ENCODE measurements around the gene CHMP4A.

The CHMP4A gene

GRCh38 chr14:24194873-24195185 is 18.5 kb downstream of the CHMP4A start:
- no peak for DNase-seq

- no peak for DNase-seq
Measured at GRCh38 chr14:24194186-24194872, 19.0 kb downstream of the CHMP4A start.

- no peak for DNase-seq
Measured at GRCh38 chr14:24192933-24193332, 20.4 kb downstream of the CHMP4A start.

- no peak for DNase-seq
Measured at GRCh38 chr14:24190416-24190815, 22.9 kb downstream of the CHMP4A start.

- no peak for DNase-seq
Measured at GRCh38 chr14:24189460-24189859, 23.8 kb downstream of the CHMP4A start.

- DNase-seq: no peak
Measured at GRCh38 chr14:24189059-24189375, 24.3 kb downstream of the CHMP4A start.

- peak; percentile 98 for DNase-seq
Measured at GRCh38 chr14:24188251-24189058, 24.8 kb downstream of the CHMP4A start, which contains the start of gene IPO4. IPO4 (minus strand) TSS chr14:24188816; CDS start chr14:24188787, 29 bp downstream.

- DNase-seq: no peak
Measured at GRCh38 chr14:24187539-24187915, 25.8 kb downstream of the CHMP4A start.

- DNase-seq: no peak
Measured at GRCh38 chr14:24186831-24187538, 26.3 kb downstream of the CHMP4A start.

- no peak for DNase-seq
Measured at GRCh38 chr14:24185741-24186140, 27.5 kb downstream of the CHMP4A start.

GRCh38 chr14:24185026-24185425 is 28.3 kb downstream of the CHMP4A start:
- no peak for DNase-seq

GRCh38 chr14:24184104-24184970 is 29.0 kb downstream of the CHMP4A start:
- no peak for DNase-seq

- no peak for DNase-seq
Measured at GRCh38 chr14:24183014-24183481, 30.2 kb downstream of the CHMP4A start.

GRCh38 chr14:24182110-24182882 is 31.0 kb downstream of the CHMP4A start:
- no peak for DNase-seq

- no peak for DNase-seq
Measured at GRCh38 chr14:24181371-24182077, 31.8 kb downstream of the CHMP4A start.

GRCh38 chr14:24179961-24180796 is 33.1 kb downstream of the CHMP4A start:
- no peak for DNase-seq

- DNase-seq: no peak
Measured at GRCh38 chr14:24179294-24179960, 33.9 kb downstream of the CHMP4A start.

- no peak for DNase-seq
Measured at GRCh38 chr14:24178399-24179178, 34.7 kb downstream of the CHMP4A start.

- no peak for DNase-seq
Measured at GRCh38 chr14:24177891-24178290, 35.4 kb downstream of the CHMP4A start.

All from activated CD4-positive, alpha-beta T cell treated with anti-CD3 and anti-CD28 coated beads, Interleukin-10, Interleukin-2, amounts not matched to agents 100 ng/mL and 50 ng/mL, durations not matched to agents 16 hours and 8 hours (primary cell).